Loucy (cell line): ENCODE measurements around the gene EPHA7.
A peak's percentile ranks its signal among the peaks of the same experiment; 100 is the strongest.

Experiments
- H2AFZ ChIP-seq: fragments of 200-600 bp; sonication (generic); 2 replicates; pipeline ENCODE4 v1.6.0; 2016; ENCODE audit warnings: antibody characterized with exemption, mild to moderate bottlenecking, low read length, moderate library complexity
- H3F3A ChIP-seq: fragments of 200-600 bp; 2 replicates; pipeline ENCODE4 v1.6.0; 2016; ENCODE audit warnings: antibody characterized with exemption, low read depth, mild to moderate bottlenecking
- H3K27me3 ChIP-seq: fragments of 200-600 bp; sonication (generic); 2 replicates; pipeline ENCODE4 v1.6.1; 2014; ENCODE audit warnings: low read length, mild to moderate bottlenecking; ENCODE audit not compliant: insufficient read depth, poor library complexity, severe bottlenecking
- H3K36me3 ChIP-seq: fragments of 200-600 bp; sonication (generic); 2 replicates; pipeline ENCODE4 v1.6.1; 2016; ENCODE audit warnings: low read length; ENCODE audit not compliant: insufficient read depth
- H3K4me1 ChIP-seq: fragments of 200-600 bp; sonication (generic); 2 replicates; pipeline ENCODE4 v1.5.1; 2014; ENCODE audit warnings: low read length, mild to moderate bottlenecking; ENCODE audit not compliant: insufficient read depth, poor library complexity, severe bottlenecking
- H3K4me2 ChIP-seq: fragments of 200-600 bp; sonication (generic); 2 replicates; pipeline ENCODE4 v1.6.0; 2014; ENCODE audit warnings: antibody characterized with exemption, low read length, low read depth, mild to moderate bottlenecking; ENCODE audit not compliant: poor library complexity, severe bottlenecking
- H3K4me3 ChIP-seq: fragments of 200-600 bp; sonication (generic); 2 replicates; pipeline ENCODE4 v1.5.1; 2014; ENCODE audit warnings: low read length, mild to moderate bottlenecking, mixed read lengths; ENCODE audit not compliant: poor library complexity, severe bottlenecking
- H3K79me2 ChIP-seq: fragments of 200-600 bp; sonication (generic); 2 replicates; pipeline ENCODE4 v1.6.1; 2014; ENCODE audit warnings: low read length; ENCODE audit not compliant: insufficient read depth
- H3K9ac ChIP-seq: fragments of 200-600 bp; sonication (generic); 2 replicates; pipeline ENCODE4 v1.6.0; 2014; ENCODE audit warnings: mild to moderate bottlenecking, low read depth, low read length, moderate library complexity; ENCODE audit not compliant: poor library complexity, severe bottlenecking
- H3K9me2 ChIP-seq: fragments of 200-600 bp; sonication (generic); replicated peaks from 2 replicates; pipeline ENCODE4 v1.6.1; 2016; ENCODE audit warnings: low read depth, low read length, mixed read lengths
- H3K9me3 ChIP-seq: fragments of 200-600 bp; sonication (generic); 2 replicates; pipeline ENCODE4 v1.6.1; 2014; ENCODE audit warnings: mild to moderate bottlenecking, antibody characterized with exemption, low read length, low read depth; ENCODE audit not compliant: insufficient read depth
- H4K20me1 ChIP-seq: fragments of 200-600 bp; sonication (generic); 2 replicates; pipeline ENCODE4 v1.6.0; 2014; ENCODE audit warnings: antibody characterized with exemption, low read length, mild to moderate bottlenecking; ENCODE audit not compliant: insufficient read depth, poor library complexity, severe bottlenecking
- CTCF ChIP-seq: fragments of 200-600 bp; sonication (generic); conservative IDR thresholded peaks from 2 replicates; pipeline ENCODE4 v1.5.1; 2014; ENCODE audit warnings: mild to moderate bottlenecking, antibody characterized with exemption, low read length
- EZH2phosphoT487 ChIP-seq: fragments of 200-600 bp; IDR thresholded peaks from 2 replicates; pipeline ENCODE4 v1.6.1; 2018; ENCODE audit warnings: antibody characterized with exemption, mild to moderate bottlenecking, moderate library complexity, borderline replicate concordance

EPHA7 gene

GRCh38 chr6:93419304-93420162, at the start of gene EPHA7:
Gene EPHA7 (minus strand): TSS chr6:93419559. CDS start chr6:93419341, 218 bp downstream.
- H3K9me3 ChIP-seq = no peaks in the 10 kb centered on the region
- H3K4me3 ChIP-seq = no peak within 1 kb of the TSS
- no peak for TF ChIP-seq EZH2phosphoT487
- no peak for TF ChIP-seq CTCF
- no peaks in the 10 kb centered on the region for H3K79me2 ChIP-seq
- no peaks in the 10 kb centered on the region for H3K36me3 ChIP-seq
- H3F3A ChIP-seq = no peaks in the 10 kb centered on the region
- H3K4me2 ChIP-seq = no peak within 1 kb of the TSS
- no peaks in the 10 kb centered on the region for H3K27me3 ChIP-seq
- no peaks in the 10 kb centered on the region for H3K4me1 ChIP-seq
- no peak within 1 kb of the TSS for H3K9ac ChIP-seq
- no peak within 1 kb of the TSS for H2AFZ ChIP-seq
- no peaks in the 10 kb centered on the region for H4K20me1 ChIP-seq
- H3K9me2 ChIP-seq = no peaks in the 10 kb centered on the region

GRCh38 chr6:93468291-93468690, 48.9 kb upstream of the EPHA7 start:
- H2AFZ ChIP-seq = 0 out of 2 replicates have a peak overlapping the region, but pooled peaks have one; percentile 72
- TF ChIP-seq EZH2phosphoT487 (no peak), CTCF (no peak)
- H3K4me3 ChIP-seq = no peak overlapping the region
- H3K27me3 ChIP-seq = no peaks in the 10 kb centered on the region
- peaks cover 4% of the 10 kb centered on the region for H3K4me1 ChIP-seq
- H3K9me2 ChIP-seq = no peaks in the 10 kb centered on the region
- H3K36me3 ChIP-seq = no peaks in the 10 kb centered on the region
- no peaks in the 10 kb centered on the region for H3F3A ChIP-seq
- no peak overlapping the region for H3K4me2 ChIP-seq
- no peak overlapping the region for H3K9ac ChIP-seq
- H3K79me2 ChIP-seq = no peaks in the 10 kb centered on the region
- no peaks in the 10 kb centered on the region for H4K20me1 ChIP-seq
- H3K9me3 ChIP-seq = no peaks in the 10 kb centered on the region

- H3K4me1 ChIP-seq = no peaks in the 10 kb centered on the region
- H3K9me3 ChIP-seq = no peaks in the 10 kb centered on the region
- no peaks in the 10 kb centered on the region for H3F3A ChIP-seq
- TF ChIP-seq EZH2phosphoT487 (no peak), CTCF (peak; percentile 32)
- H3K27me3 ChIP-seq = no peaks in the 10 kb centered on the region
- no peak overlapping the region for H3K4me3 ChIP-seq
- no peak overlapping the region for H2AFZ ChIP-seq
- no peaks in the 10 kb centered on the region for H3K36me3 ChIP-seq
- no peaks in the 10 kb centered on the region for H3K9me2 ChIP-seq
- no peak overlapping the region for H3K4me2 ChIP-seq
- H4K20me1 ChIP-seq = no peaks in the 10 kb centered on the region
- no peaks in the 10 kb centered on the region for H3K79me2 ChIP-seq
- no peak overlapping the region for H3K9ac ChIP-seq
These were observed 35.2 kb upstream of the EPHA7 start for GRCh38 chr6:93454533-93454932.
